Hypothalamus (tissue), 51 donors: Measurements from ENCODE around the gene GABBR2.

Experiments
- DNase-seq, 51 donors: peaks; one replicate each; lab custom pipeline; 2025; lab: John Stamatoyannopoulos, UW

GABBR2 gene

GRCh38 chr9:98552331-98552730 is 156.4 kb downstream of the GABBR2 start:
- peak in 22 of 51 donors; percentile 6 to 70 (median 41) for DNase-seq

- DNase-seq = peak in 1 of 51 donors; percentile 41
Observed at GRCh38 chr9:98551511-98552286, 157.0 kb downstream of the GABBR2 start.

GRCh38 chr9:98550206-98550820 is 158.4 kb downstream of the GABBR2 start:
- DNase-seq = no peak

- no peak for DNase-seq
Observed at GRCh38 chr9:98549401-98549800, 159.3 kb downstream of the GABBR2 start.

- no peak for DNase-seq
Observed at GRCh38 chr9:98547606-98548005, 161.1 kb downstream of the GABBR2 start.

GRCh38 chr9:98545021-98545420 is 163.7 kb downstream of the GABBR2 start:
- no peak for DNase-seq

- DNase-seq = no peak
Observed at GRCh38 chr9:98541684-98542230, 167.0 kb downstream of the GABBR2 start.

- DNase-seq = no peak
Observed at GRCh38 chr9:98540476-98540875, 168.3 kb downstream of the GABBR2 start.

- peak in 9 of 51 donors; percentile 8 to 56 (median 23) for DNase-seq
Observed at GRCh38 chr9:98539954-98540353, 168.8 kb downstream of the GABBR2 start.

GRCh38 chr9:98538626-98539031 is 170.1 kb downstream of the GABBR2 start:
- DNase-seq = peak in 30 of 51 donors; percentile 4 to 76 (median 51)

- DNase-seq = no peak
Observed at GRCh38 chr9:98538203-98538602, 170.5 kb downstream of the GABBR2 start.

GRCh38 chr9:98536542-98537173 is 172.1 kb downstream of the GABBR2 start:
- DNase-seq = no peak

- DNase-seq = no peak
Observed at GRCh38 chr9:98533866-98534265, 174.9 kb downstream of the GABBR2 start.

GRCh38 chr9:98533132-98533531 is 175.6 kb downstream of the GABBR2 start:
- DNase-seq = no peak

- DNase-seq = no peak
Observed at GRCh38 chr9:98532574-98532973, 176.2 kb downstream of the GABBR2 start.

- DNase-seq = no peak
Observed at GRCh38 chr9:98532147-98532546, 176.6 kb downstream of the GABBR2 start.

- no peak for DNase-seq
Observed at GRCh38 chr9:98530806-98531386, 177.8 kb downstream of the GABBR2 start.

GRCh38 chr9:98530275-98530674 is 178.5 kb downstream of the GABBR2 start:
- no peak for DNase-seq

GRCh38 chr9:98529841-98530240 is 178.9 kb downstream of the GABBR2 start:
- DNase-seq = no peak

GRCh38 chr9:98523231-98523901 is 185.4 kb downstream of the GABBR2 start:
- DNase-seq = no peak
